CD4-positive, alpha-beta T cell treated with Interleukin-6 at 100 ng/mL for 8 hours (primary cell): ENCODE results near the gene MKS1.

ENCODE experiments used
- DNase-seq: peaks from one replicate; pipeline ENCODE4 v3.0.0-alpha.2; 2020; ENCODE audit warnings: mixed read lengths, low spot score

MKS1 gene

DNA sequence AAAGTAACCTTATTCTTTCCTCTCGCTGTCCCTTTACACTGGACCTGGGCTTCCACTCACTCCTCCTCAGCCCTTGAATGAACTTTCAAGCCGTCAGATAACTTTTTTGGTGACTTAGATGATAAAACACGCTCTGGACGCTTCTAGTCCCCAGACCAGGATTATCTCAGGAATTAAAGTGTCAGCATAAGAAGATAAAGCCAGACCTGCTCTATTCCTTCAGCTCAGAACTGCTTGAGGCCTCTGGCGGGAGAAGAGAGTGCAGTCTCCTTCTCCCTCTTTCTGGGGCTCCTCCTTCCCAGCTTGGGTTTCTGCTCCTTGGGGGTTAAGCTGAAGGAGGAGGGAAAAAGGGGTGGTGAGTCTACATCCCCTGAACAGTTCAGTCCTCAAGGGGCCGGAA, 25.9 kb upstream of the MKS1 start:
- DNase-seq, result no peak

DNA sequence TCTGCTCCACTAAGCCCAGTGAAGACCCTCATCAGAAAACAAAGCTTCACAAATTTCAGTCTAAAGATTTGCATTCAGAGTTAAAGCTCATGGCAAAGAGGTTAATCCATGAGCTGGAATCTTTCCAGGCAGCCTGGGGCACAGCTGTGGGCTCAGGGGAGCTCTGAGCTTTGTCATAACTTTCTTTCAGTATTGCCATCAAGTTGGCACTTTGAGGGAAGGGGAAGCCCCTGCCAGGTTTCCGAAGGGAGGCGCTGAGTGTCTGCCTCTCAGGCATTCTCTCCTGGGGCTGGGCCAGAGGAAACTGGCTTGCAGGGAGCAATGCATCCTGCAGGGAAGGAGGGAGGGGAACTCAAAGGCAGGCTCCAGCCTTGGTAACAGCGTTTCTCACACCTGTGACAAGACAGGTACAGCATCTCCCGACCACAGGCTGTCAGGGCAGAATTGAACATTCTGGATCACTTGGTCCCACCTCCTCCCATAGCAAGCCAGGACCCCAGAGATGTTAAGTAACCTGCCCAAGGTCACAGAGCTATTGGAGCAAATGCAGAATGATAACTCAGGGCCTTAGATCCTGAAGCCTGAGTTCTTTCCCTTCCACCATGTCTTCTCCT, 23.2 kb upstream of the MKS1 start:
- no peak for DNase-seq

DNA sequence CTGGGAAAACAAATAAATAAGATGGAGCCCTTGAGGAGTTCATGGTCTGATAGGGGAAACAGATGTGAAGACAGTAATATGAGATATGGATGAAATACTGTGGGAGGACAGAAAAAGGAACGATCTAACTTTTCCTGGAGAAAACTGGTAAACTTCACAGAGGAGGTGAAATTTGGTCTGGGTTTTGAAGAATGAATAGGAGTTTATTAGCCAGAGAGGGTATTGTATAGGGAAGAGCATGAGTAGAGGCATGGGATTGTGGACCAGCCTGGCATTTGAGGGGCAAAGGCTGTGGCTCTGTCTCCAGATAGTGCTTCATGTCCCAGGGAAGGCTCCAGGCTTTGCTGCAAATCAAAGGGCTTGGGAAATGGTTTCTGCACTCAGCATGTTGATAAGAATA, 20.9 kb upstream of the MKS1 start:
- DNase-seq, result no peak

DNA sequence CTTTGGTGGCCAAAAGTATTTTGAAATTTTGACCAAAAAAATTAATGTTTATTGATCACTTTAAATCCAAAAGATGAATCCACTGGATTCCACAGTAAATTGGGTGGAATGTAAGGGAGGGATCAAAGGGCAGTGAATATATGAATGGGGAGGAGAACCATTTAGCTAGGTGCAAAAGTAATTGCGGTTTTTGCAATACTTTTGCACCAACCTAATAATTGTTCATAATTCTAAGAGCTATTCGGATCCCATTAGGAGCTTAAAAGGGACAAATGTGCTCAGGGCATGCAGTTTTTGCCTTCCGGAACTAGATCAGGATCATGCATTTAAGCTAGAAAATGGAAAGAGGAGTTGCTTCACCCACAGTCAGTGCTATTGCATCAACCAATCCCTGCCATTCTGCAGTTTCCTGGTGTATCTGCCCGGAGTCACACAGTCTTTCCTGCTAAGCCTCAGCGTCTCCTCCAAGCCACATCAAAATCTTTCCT, 19.1 kb upstream of the MKS1 start, which contains the start of gene LPO:
Gene LPO (plus strand): TSS at position 438 of the 488 bp plus-strand sequence. CDS start 4,396 bp downstream, outside the sequence.
- no peak for DNase-seq

DNA sequence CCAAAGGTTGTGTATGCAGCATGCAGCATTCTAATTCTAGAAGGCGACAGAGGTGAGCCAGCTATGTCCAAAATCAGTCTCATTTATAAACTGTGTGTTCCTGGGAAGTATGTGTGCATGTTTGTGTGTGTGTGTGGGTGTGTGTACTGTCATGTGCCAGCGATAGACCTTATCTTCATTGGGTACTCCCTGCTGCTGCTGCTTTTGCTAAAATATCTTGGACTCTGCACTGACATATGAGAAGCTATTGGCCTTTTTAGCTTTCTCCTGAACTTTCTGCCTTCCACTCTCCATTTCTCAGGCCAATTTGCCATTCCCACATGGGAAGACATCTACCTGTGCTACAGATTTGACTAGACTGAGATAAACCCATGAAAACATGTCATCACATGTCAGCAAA, 17.3 kb upstream of the MKS1 start:
- DNase-seq, result no peak

DNA sequence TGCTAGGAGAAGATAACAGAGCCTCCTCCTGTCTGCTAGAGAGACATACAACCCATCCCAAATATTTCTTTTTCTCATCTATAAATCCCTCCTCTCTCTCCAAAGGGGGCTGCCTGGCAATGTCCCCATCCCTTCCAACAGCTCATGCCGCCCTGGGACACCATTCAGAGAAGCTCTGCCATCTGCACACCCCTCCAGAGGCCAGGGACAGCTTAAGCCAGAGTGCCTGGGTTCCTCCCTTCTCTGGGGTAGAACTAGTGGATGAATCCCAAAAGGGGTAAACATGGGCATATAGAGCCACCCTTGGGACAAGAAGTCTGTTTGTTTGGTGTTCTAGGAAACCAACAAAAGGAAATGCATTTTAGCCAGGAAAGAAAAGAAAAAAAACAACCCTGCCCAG, 16.8 kb upstream of the MKS1 start:
- no peak for DNase-seq

DNA sequence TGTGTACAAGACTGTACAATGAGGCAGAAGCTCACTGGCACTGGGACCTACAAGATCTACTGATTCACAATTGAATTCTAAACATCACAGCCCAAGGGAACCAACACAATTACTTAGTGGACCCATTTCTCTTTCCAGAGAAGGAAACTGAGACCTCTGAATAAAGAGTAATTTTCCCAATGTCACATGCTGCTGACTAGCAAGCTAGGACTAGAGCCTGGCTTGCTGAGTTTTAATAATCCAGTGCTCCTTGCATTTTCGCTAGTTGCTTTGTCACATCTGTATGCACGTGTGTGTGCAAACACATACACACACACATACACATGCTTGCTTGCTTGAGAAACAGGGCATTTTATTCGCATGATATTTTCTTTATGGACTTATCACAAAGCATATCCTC, 15.5 kb upstream of the MKS1 start:
- no peak for DNase-seq

DNA sequence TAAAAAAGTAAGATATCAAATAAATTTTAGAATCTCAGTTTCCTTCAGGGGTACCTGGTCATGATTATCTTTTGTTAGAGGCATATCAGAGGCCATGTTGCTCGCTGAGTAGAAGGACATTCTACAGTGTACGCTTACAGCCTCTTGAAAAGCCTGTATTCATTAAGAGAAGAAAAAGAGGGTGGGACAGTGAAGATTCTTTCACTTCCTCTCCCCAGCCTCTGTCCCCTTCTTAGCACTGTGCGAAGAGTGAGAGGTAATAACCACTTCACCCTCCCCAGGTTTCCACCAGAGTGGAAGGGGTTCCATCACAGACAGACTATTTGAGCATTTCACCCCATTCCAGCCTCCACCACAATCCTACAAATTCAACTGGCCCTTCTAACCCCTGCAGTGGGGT, 14.5 kb upstream of the MKS1 start:
- no peak for DNase-seq

DNA sequence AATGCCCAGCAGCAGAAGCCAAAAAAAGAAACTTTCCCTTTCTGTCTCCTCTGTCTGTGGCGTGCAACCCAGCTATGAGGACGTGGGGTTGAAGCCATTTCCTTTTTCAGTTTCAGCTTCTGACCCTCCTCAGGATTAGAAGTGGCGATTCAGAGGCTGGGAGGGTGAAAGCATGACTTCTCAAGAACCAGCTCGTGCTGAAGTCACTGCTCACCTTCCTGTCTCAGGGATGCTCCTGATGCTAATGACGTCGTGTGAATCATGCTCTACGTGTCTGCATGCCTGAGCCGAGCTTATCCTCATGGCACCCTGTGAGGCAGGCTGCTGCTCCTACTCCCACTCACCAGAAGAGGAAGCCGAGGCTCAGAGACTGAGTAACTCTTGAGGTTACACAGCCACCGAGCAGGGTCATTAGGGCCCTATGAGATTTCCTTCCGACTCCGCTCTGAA, 13.7 kb upstream of the MKS1 start:
- no peak for DNase-seq

DNA sequence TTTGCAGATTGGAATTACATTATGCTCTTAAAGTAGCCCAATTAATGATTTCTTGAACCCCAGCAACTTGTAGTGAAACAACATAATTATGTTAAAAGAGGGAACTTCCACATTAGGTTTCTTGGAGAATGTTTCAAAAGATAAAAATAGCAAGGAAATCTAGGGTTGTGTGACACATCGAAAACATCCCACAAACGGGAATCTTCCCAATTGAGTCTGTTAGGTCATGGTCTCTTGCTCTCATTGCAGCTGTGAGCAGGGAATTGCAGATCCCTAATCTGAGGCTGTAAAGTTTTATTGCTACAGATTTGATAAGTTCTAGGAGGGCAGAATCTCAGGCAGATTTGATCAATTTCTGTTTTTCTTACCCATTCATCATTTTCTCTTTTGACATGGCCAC, 12.6 kb upstream of the MKS1 start:
- no peak for DNase-seq

DNA sequence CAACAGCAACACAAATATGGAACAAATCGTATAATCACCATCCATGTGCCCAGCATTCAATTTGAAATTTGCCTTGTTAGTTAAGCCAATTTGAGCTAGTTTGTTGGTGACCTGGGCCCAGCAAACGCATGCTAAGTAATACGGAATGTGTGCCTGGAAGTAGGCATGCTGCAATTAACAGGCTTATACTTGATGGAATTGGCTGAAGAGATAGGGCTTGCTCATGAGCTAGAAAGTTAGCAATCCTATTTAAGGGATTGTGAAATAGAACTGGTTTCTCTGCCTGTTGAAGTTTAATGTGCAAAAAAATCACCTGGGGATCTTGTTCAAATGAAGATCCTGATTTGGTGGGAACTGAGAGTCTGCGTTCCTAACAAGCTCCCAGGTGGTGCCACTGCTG, 10.8 kb upstream of the MKS1 start:
- no peak for DNase-seq

DNA sequence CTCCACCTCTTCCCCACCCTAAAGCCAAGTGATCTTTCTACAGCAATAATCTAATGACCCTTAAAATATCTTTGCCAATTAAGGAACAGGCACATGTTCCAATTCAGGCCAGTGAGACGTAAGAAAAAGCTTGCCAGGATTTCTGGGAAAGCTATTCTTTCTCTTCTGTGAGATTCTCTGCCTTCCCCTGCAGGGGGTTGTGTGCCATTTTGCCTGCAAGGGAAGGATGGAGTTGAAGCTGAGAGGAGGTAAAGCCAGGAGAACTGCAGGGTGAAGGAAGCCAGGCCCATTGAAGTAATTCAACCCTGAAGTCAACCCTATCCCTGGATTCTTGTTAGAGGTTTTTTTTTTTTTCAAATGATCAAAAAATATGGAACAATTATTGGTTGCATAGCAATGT, 10.3 kb upstream of the MKS1 start:
- DNase-seq, result no peak

DNA sequence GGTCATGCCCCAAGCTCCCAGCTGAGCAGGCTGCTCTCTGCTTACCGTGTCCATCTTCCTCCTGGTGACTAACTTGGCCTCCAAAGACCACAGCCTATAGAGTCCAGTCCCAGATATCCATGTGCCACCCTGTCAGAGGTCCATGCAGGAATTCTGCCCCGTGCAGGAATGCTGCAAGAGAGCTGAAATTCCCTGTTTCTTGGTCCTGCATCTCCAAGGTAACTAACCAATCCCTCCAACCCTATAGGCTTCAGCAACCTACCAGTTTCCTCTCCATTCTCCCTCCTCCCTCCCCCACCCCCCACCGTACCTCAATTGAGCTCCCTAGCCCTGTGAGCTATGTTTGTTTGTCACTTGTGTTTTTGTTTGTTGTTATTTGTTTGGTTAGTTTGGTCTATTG, 9.6 kb upstream of the MKS1 start:
- DNase-seq, result no peak

DNA sequence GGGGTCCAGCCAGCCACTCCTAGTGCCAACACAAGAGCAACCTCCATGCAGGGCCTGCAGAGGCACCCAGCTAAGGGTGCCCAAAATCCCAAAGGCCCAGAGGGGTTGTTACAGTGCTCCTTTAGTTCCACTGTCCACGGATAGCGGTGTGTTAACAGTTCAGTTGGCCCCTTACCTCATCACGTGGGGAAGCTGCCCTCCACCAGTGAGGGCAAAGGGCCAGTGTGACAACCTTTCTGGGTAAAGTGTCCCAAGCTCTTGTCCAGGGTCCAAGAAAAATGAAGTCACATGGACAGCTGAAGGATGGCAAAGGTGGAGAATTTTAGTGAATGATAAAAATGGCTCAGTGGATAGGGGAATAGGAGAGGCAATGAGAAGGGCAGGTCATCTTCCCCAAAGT, 8.7 kb upstream of the MKS1 start:
- DNase-seq, result no peak

DNA sequence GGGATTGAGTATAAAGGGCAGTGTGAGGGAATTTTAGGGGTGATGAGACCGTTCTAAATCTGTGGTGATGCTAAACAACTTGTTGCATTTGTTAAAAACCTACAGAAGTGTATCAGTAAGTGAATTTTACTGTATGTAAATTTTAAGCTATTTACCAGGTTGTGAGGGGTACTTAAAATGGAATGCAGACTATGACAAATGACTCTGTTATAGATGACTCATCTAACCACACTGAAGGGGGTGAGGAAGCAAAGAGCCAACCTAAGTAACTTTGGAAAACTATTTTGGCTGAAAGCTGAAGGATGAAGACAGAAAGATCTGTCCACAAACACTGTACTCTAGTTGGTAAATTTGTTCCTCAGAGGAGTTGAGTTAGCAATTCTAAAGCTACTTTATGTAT, 5.3 kb upstream of the MKS1 start:
- no peak for DNase-seq

DNA sequence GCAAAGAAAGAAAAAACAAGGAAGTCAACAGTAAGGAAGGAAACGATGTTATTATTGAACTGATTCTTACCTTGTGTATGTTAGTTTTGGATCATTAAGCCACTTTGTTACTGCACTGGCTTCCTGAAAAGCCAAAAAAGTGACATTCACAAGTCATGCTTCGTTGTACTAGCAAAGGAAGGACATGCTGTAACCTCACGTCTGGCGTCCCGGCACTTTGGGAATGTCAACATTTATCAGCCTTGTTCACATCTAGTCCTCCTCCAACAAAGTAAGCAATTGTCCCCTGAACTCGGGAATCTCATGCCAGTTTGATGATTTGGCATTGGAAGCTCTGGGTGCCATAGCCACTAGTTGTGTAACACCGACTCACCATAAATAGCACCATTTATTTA, 731 bp upstream of the MKS1 start:
- DNase-seq, result no peak

DNA sequence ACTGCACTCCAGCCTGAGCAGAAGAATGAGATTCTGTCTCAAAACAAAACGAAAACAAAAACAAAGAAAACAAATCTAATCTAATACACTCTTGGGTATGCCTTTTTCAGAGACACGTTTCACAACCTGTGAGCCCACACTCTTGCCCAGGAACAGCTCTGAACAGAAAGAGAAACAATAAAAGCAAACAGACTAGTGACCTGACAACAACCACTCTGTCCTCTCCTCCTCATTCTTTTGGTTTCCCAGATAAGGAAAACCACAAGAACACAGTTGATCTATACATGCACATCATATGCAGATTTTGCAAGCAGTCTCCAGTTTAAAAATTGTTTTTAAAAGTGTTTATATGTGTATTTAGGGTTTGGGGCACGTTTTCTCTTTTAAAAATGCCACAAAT, 1.3 kb downstream of the MKS1 start:
- no peak for DNase-seq

DNA sequence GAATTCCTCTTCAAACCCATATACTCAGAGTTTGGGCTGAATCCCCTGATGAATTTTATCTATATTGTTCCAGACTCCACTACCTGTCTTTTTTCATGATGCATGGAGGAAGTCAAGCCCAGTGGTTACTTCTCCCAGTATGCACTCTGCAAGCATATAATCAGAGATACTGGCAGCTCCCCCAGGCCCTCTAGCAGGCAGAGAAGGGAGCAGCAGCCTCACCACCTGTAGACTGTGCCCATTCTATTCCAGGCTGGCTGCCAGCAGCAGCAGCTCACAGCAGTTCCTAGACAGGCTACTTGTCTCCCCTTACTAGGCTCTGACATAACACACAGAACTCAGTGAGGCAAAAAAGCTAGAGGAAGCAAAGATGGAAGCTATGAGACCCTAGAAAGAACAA, 3.4 kb downstream of the MKS1 start:
- DNase-seq, result no peak

DNA sequence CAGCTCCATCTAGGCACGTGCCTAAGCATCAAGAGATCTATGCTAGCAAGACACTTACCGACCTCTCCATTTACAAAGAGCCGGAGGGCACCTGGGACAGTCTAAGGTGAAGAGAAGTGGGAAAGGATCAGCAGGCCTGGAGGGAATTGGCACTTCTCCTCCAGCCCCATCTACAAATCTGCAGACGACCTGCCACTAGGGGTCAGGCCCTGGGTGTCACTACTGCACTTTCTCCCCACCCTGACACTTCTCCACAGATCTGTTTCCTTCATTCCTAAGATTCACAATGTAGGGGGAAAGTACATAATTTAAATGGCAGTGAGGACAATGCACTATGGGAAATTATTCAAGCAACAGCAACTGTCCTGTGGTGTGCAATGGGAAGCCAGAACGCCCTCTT, 8.1 kb downstream of the MKS1 start:
- DNase-seq, result no peak

DNA sequence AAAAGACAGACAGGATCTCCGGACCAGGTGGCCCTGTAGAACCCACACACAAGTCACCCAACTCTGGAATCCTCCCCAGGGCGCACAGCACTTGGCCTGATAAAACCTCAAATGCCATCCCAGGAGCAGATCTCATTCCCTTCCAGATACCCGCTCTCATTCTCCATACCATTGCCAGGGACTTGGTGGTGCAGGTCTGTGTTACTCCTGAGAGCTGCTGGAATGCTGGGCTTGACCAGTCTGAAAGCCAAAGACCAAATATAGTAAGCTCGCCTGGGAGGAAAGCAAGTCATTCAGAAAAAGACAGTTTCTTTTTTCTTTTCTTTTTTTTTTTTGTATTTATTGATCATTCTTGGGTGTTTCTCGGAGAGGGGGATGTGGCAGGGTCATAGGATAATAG, 10.7 kb downstream of the MKS1 start:
- no peak for DNase-seq

DNA sequence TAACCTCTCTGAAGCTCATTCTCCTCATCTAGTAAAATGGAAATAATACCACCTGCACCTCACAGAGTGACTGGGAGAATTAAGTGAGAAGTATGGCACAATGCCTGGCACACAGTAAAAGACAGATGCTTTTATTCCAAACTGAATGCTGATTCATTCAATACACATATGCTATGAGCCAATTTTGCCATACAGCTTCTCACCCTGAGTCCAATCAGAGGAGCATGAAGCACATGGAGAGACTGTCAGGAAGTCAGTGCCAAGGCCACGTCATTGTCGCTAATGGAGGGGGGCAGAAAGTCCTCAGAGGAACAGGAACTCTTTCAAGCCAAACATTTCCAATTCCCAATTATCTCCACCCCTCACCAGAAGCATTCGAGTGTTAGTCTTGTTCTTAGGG, 11.6 kb downstream of the MKS1 start:
- no peak for DNase-seq

DNA sequence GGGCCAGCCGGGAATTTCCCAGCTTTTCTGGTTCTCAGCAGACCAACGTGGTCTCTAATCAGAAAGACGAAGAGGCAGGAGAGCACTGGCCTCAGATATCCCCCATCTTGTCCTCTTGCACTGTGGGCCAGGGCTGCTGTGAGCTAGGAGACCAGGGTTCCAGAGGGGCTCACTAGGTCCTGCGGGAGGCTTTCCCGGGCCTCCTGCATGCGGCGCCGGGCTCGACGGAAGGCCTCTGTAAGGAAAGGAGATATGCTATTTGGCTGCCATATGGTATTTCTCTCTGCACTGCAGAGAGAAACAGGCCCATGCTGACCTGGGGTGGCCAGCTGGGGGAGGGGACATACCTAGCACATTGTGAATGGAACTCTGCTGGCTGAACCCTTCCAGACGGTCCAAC, 13.1 kb downstream of the MKS1 start:
- no peak for DNase-seq

DNA sequence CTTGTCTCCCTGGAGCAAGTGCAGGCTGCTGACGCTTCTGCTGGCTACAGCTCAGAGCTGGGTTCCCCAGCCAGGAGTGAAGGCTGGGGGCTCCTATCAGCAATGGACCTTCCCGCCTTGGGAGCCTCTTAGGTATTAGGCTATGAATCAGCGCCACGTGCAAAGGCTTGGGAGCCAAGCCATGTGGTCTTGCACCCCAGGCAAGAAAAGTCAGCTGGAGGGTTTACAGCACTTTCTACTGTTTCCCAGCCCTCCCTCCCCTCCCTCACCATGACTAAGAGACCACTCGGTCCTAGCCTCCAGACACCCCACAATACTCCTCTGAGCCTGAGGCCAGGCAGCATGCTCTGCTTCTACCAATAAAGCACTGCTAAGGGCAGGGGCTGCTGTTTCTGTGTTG, 14.3 kb downstream of the MKS1 start:
- no peak for DNase-seq

DNA sequence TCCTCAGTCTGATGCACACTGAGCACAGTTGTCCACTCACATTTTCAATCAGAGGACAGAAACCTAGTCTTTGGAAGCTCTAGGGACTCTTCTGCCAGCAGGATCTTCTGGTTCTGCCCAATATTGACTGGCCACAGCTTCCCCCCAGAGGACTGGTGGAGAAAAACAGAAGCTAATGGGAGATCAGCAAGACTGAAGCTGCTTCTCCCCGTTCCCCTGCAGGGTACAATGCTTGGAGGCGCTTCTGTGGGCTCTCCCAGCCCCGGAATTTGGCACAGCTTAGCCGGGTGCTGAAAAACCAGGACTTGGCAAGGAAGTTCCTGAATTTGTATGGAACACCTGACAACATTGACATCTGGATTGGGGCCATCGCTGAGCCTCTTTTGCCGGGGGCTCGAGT, 16.2 kb downstream of the MKS1 start:
- no peak for DNase-seq
